ENCODE measurements around the gene FER1L5.

GRCh38 chr2:96687711-96688640 lies 45.4 kb downstream of the FER1L5 start:
- TF ChIP-seq POLR2A (IDR thresholded peaks at IDR 0.05; ENCODE audit: low read depth, low read length) (no peak), POLR2AphosphoS5 (IDR thresholded peaks at IDR 0.05; ENCODE audit: low read depth, low read length) (no peak), TAF1 (IDR thresholded peaks at IDR 0.05; ENCODE audit: borderline replicate concordance, low read depth, low read length) (no peak)
